ENCODE measurements around the gene ADCY6.

ADCY6 gene

GRCh38 chr12:48794870-48795269, 6.0 kb upstream of the ADCY6 start:
- H3K36me3 ChIP-seq (ENCODE audit: control insufficient read depth in 1 of 2, insufficient read depth in 2 of 2, low read depth in 1 of 2, low read length in 2 of 2): no peaks in the 10 kb centered on the region
- H3K27me3 ChIP-seq (ENCODE audit: control insufficient read depth in 1 of 2, insufficient read depth in 1 of 2, low read length in 2 of 2): peaks cover 0 to under 1% of the 10 kb centered on the region in 2 experiments
- no peaks in the 10 kb centered on the region for H3K79me1 ChIP-seq (replicated peaks; ENCODE audit: low read length, poor library complexity, severe bottlenecking)
- H2BK12ac ChIP-seq (ENCODE audit: low read length in 2 of 2): no peak overlapping the region
- peak; percentile 69 for DNase-seq
- no peak overlapping the region for H2BK15ac ChIP-seq (ENCODE audit: low read depth, poor library complexity, severe bottlenecking)
- H3K4me1 ChIP-seq (ENCODE audit: control insufficient read depth, insufficient read depth, low read depth, low read length): peaks cover 8% of the 10 kb centered on the region
- H3K18ac ChIP-seq (ENCODE audit: low read depth in 1 of 2, low read length in 2 of 2): no peak overlapping the region
- no peak overlapping the region for H3K4me2 ChIP-seq (ENCODE audit: low read length, poor library complexity, severe bottlenecking)
- H3K9me3 ChIP-seq (ENCODE audit: control insufficient read depth, low read length): no peaks in the 10 kb centered on the region
- H2BK120ac ChIP-seq (ENCODE audit: low read depth, low read length): no peak overlapping the region
- H2AK5ac ChIP-seq (ENCODE audit: low read length, severe bottlenecking): no peak overlapping the region
- H2AFZ ChIP-seq (ENCODE audit: low read depth, low read length): no peak overlapping the region
- no peak overlapping the region for H3K27ac ChIP-seq (ENCODE audit: low read length, poor library complexity, severe bottlenecking)
- no peak overlapping the region for H4K91ac ChIP-seq (ENCODE audit: low read length)
- H3K4ac ChIP-seq (ENCODE audit: low read depth in 1 of 2, low read length in 2 of 2): no peak overlapping the region
- no peak overlapping the region for H3K4me3 ChIP-seq (ENCODE audit: insufficient read depth in 1 of 2, low read depth in 1 of 2, low read length in 2 of 2)
- no peak overlapping the region for H2BK5ac ChIP-seq (ENCODE audit: low read depth, low read length, poor library complexity, severe bottlenecking)
- H3K14ac ChIP-seq (ENCODE audit: low read length in 2 of 2): no peak overlapping the region
- no peak overlapping the region for H3K23ac ChIP-seq (ENCODE audit: low read length in 2 of 2)
- no peak overlapping the region for H4K8ac ChIP-seq (ENCODE audit: low read length)
- whole genome bisulfite sequencing: 77% methylated on average over 3 of the region's 3 CpGs
- H3K9ac ChIP-seq (ENCODE audit: low read length): no peak overlapping the region

GRCh38 chr12:48793696-48794095, 4.8 kb upstream of the ADCY6 start:
- Histone ChIP-seq H2BK15ac (ENCODE audit: low read depth, poor library complexity, severe bottlenecking) (no peak overlapping the region), H2BK120ac (ENCODE audit: low read depth, low read length) (no peak overlapping the region), H2BK12ac (ENCODE audit: low read length in 2 of 2) (no peak overlapping the region), H3K27me3 (ENCODE audit: control insufficient read depth in 1 of 2, insufficient read depth in 1 of 2, low read length in 2 of 2) (no peaks in the 10 kb centered on the region), H2BK5ac (ENCODE audit: low read depth, low read length, poor library complexity, severe bottlenecking) (no peak overlapping the region), H3K4me2 (ENCODE audit: low read length, poor library complexity, severe bottlenecking) (no peak overlapping the region), H4K91ac (ENCODE audit: low read length) (no peak overlapping the region), H2AK5ac (ENCODE audit: low read length, severe bottlenecking) (peak overlapping the region; percentile 52), H3K4me3 (ENCODE audit: insufficient read depth in 1 of 2, low read depth in 1 of 2, low read length in 2 of 2) (no peak overlapping the region), H3K18ac (ENCODE audit: low read depth in 1 of 2, low read length in 2 of 2) (no peak overlapping the region), H2AFZ (ENCODE audit: low read depth, low read length) (no peak overlapping the region), H3K36me3 (ENCODE audit: control insufficient read depth in 1 of 2, insufficient read depth in 2 of 2, low read depth in 1 of 2, low read length in 2 of 2) (no peaks in the 10 kb centered on the region), H3K4me1 (ENCODE audit: control insufficient read depth, insufficient read depth, low read depth, low read length) (peaks cover 13% of the 10 kb centered on the region), H3K79me1 (replicated peaks; ENCODE audit: low read length, poor library complexity, severe bottlenecking) (no peaks in the 10 kb centered on the region), H3K4ac (ENCODE audit: low read depth in 1 of 2, low read length in 2 of 2) (no peak overlapping the region), H4K8ac (ENCODE audit: low read length) (no peak overlapping the region), H3K23ac (ENCODE audit: low read length in 2 of 2) (no peak overlapping the region), H3K9me3 (ENCODE audit: control insufficient read depth, low read length) (no peaks in the 10 kb centered on the region), H3K14ac (ENCODE audit: low read length in 2 of 2) (no peak overlapping the region), H3K27ac (ENCODE audit: low read length, poor library complexity, severe bottlenecking) (no peak overlapping the region), H3K9ac (ENCODE audit: low read length) (no peak overlapping the region)
- no peak for DNase-seq
- 100% methylated on average over 1 of the region's 3 CpGs for WGBS

- Histone ChIP-seq H4K8ac (ENCODE audit: low read length) (peak overlapping the region; percentile 74), H3K4ac (ENCODE audit: low read depth in 1 of 2, low read length in 2 of 2) (no peak overlapping the region), H3K36me3 (ENCODE audit: control insufficient read depth in 1 of 2, insufficient read depth in 2 of 2, low read depth in 1 of 2, low read length in 2 of 2) (no peaks in the 10 kb centered on the region), H3K9ac (ENCODE audit: low read length) (peak overlapping the region; percentile 11), H3K9me3 (ENCODE audit: control insufficient read depth, low read length) (no peaks in the 10 kb centered on the region), H3K27ac (ENCODE audit: low read length, poor library complexity, severe bottlenecking) (peak overlapping the region; percentile 26), H2AK5ac (ENCODE audit: low read length, severe bottlenecking) (peak overlapping the region; percentile 33), H3K23ac (ENCODE audit: low read length in 2 of 2) (no peak overlapping the region), H2AFZ (ENCODE audit: low read depth, low read length) (no peak overlapping the region), H4K91ac (ENCODE audit: low read length) (no peak overlapping the region), H2BK120ac (ENCODE audit: low read depth, low read length) (peak overlapping the region; percentile 100), H3K18ac (ENCODE audit: low read depth in 1 of 2, low read length in 2 of 2) (no peak overlapping the region), H3K79me1 (replicated peaks; ENCODE audit: low read length, poor library complexity, severe bottlenecking) (peaks cover 2% of the 10 kb centered on the region), H3K4me2 (ENCODE audit: low read length, poor library complexity, severe bottlenecking) (peak overlapping the region; percentile 24), H3K14ac (ENCODE audit: low read length in 2 of 2) (peak overlapping the region in 1 of 2 experiments; percentile 6), H2BK15ac (ENCODE audit: low read depth, poor library complexity, severe bottlenecking) (no peak overlapping the region), H2BK5ac (ENCODE audit: low read depth, low read length, poor library complexity, severe bottlenecking) (no peak overlapping the region), H3K4me1 (ENCODE audit: control insufficient read depth, insufficient read depth, low read depth, low read length) (peaks cover 24% of the 10 kb centered on the region), H2BK12ac (ENCODE audit: low read length in 2 of 2) (no peak overlapping the region), H3K4me3 (ENCODE audit: insufficient read depth in 1 of 2, low read depth in 1 of 2, low read length in 2 of 2) (peak overlapping the region in 1 of 2 experiments; percentile 79), H3K27me3 (ENCODE audit: control insufficient read depth in 1 of 2, insufficient read depth in 1 of 2, low read length in 2 of 2) (no peaks in the 10 kb centered on the region)
- 14% methylated on average over 4 of the region's 4 CpGs for WGBS
- DNase-seq: no peak
Measured at GRCh38 chr12:48789858-48790326, 1.0 kb upstream of the ADCY6 start.

GRCh38 chr12:48788524-48788853, 400 bp downstream of the ADCY6 start:
- Histone ChIP-seq H3K9me3 (ENCODE audit: control insufficient read depth, low read length) (no peaks in the 10 kb centered on the region), H3K9ac (ENCODE audit: low read length) (peak overlapping the region; percentile 91), H3K23ac (ENCODE audit: low read length in 2 of 2) (peak overlapping the region in 1 of 2 experiments; percentile 5), H2AFZ (ENCODE audit: low read depth, low read length) (no peak overlapping the region), H2BK15ac (ENCODE audit: low read depth, poor library complexity, severe bottlenecking) (peak overlapping the region; percentile 95), H2BK5ac (ENCODE audit: low read depth, low read length, poor library complexity, severe bottlenecking) (peak overlapping the region; percentile 83), H3K36me3 (ENCODE audit: control insufficient read depth in 1 of 2, insufficient read depth in 2 of 2, low read depth in 1 of 2, low read length in 2 of 2) (no peaks in the 10 kb centered on the region), H4K8ac (ENCODE audit: low read length) (peak overlapping the region; percentile 67), H3K27ac (ENCODE audit: low read length, poor library complexity, severe bottlenecking) (peak overlapping the region; percentile 16), H4K91ac (ENCODE audit: low read length) (peak overlapping the region; percentile 11), H3K18ac (ENCODE audit: low read depth in 1 of 2, low read length in 2 of 2) (peak overlapping the region; percentile 69 to 96), H3K79me1 (replicated peaks; ENCODE audit: low read length, poor library complexity, severe bottlenecking) (peaks cover 2% of the 10 kb centered on the region), H3K4me1 (ENCODE audit: control insufficient read depth, insufficient read depth, low read depth, low read length) (peaks cover 24% of the 10 kb centered on the region), H2BK12ac (ENCODE audit: low read length in 2 of 2) (peak overlapping the region in 1 of 2 experiments; percentile 84), H3K27me3 (ENCODE audit: control insufficient read depth in 1 of 2, insufficient read depth in 1 of 2, low read length in 2 of 2) (no peaks in the 10 kb centered on the region), H3K4me2 (ENCODE audit: low read length, poor library complexity, severe bottlenecking) (peak overlapping the region; percentile 86), H3K4ac (ENCODE audit: low read depth in 1 of 2, low read length in 2 of 2) (peak overlapping the region; percentile 66 to 94), H2AK5ac (ENCODE audit: low read length, severe bottlenecking) (no peak overlapping the region), H3K14ac (ENCODE audit: low read length in 2 of 2) (peak overlapping the region in 1 of 2 experiments; percentile 98), H3K4me3 (ENCODE audit: insufficient read depth in 1 of 2, low read depth in 1 of 2, low read length in 2 of 2) (peak overlapping the region; percentile 80 to 91), H2BK120ac (ENCODE audit: low read depth, low read length) (peak overlapping the region; percentile 100)
- 0% methylated on average over 16 of the region's 25 CpGs for whole genome bisulfite sequencing
- no peak for DNase-seq

Data from mesenchymal stem cell (in vitro differentiated cells and primary cell).